Measurements from ENCODE around the gene HNRNPF. TPM values are rescaled to one million over a fixed set of nuclear protein-coding genes. Genes with fewer than 3 reads are reported as not detected.

Gene HNRNPF
- polyA plus RNA-seq, 2 of the 4 experiments (the other 2 are of a cell fraction): 228 to 271 TPM

GRCh38 chr10:43384252-43385221, 24.4 kb downstream of the HNRNPF start:
- CTCF ChIA-PET: interaction anchor here (1.2 kb wide), 1 partner anchor 19 kb away, joined by 4 read pairs; no protein-coding TSS in a partner anchor
- 79% methylated on average over 9 of the region's 10 CpGs for WGBS (ENCODE audit: missing lambda C conversion rate)
- H3K4me1 ChIP-seq: peaks cover 28% of the 10 kb centered on the region
- H3K4me3 ChIP-seq: no peak overlapping the region
- peak; percentile 36 for TF ChIP-seq RARB (CRISPR knock-in tag; IDR thresholded peaks at IDR 0.05)
- TF ChIP-seq MYC (IDR thresholded peaks at IDR 0.05; ENCODE audit: borderline replicate concordance, low read length): no peak
- peak; percentile 88 for TF ChIP-seq FOSB (CRISPR knock-in tag; IDR thresholded peaks at IDR 0.05)
- TF ChIP-seq, protein P1, sequence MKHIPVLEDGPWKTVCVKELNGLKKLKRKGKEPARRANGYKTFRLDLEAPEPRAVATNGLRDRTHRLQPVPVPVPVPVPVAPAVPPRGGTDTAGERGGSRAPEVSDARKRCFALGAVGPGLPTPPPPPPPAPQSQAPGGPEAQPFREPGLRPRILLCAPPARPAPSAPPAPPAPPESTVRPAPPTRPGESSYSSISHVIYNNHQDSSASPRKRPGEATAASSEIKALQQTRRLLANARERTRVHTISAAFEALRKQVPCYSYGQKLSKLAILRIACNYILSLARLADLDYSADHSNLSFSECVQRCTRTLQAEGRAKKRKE (CRISPR knock-in tag; IDR thresholded peaks at IDR 0.05; ENCODE audit: low read depth): no peak
- 0 out of 2 replicates have a peak, but pooled peaks have one; percentile 24 for TF ChIP-seq TFCP2L1 (CRISPR knock-in tag; IDR thresholded peaks at IDR 0.05)
- no peak for TF ChIP-seq BHLHE40 (IDR thresholded peaks at IDR 0.05; ENCODE audit: low read depth, low read length)
- 0 out of 2 replicates have a peak, but pooled peaks have one; percentile 72 for TF ChIP-seq POLR2AphosphoS2 (conservative IDR thresholded peaks at IDR 0.05; ENCODE audit: low read length)
- TF ChIP-seq, protein P2, sequence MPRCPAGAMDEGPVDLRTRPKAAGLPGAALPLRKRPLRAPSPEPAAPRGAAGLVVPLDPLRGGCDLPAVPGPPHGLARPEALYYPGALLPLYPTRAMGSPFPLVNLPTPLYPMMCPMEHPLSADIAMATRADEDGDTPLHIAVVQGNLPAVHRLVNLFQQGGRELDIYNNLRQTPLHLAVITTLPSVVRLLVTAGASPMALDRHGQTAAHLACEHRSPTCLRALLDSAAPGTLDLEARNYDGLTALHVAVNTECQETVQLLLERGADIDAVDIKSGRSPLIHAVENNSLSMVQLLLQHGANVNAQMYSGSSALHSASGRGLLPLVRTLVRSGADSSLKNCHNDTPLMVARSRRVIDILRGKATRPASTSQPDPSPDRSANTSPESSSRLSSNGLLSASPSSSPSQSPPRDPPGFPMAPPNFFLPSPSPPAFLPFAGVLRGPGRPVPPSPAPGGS (IDR thresholded peaks at IDR 0.05): 0 out of 3 replicates have a peak, but pooled peaks have one; percentile 51
- no peak for FAIRE-seq
- peak overlapping the region; percentile 62; the same call in 1 of the 3 replicates for H3K4me2 ChIP-seq
- peak; percentile 12 to 39; a peak in 3 of 6 replicates for ATAC-seq
- peak overlapping the region; percentile 50 to 71; a peak in 4 of 6 replicates for H3K27ac ChIP-seq
- H3K9me3 ChIP-seq: no peaks in the 10 kb centered on the region
- peak in 1 of 2 experiments; percentile 21 for DNase-seq (ENCODE audit: low read depth in 1 of 2, low spot score in 1 of 2)
- POLR2A ChIA-PET: interaction anchor here (0.6 to 0.8 kb wide), 2 partner anchors 9 to 12 kb away, joined by 4 to 5 read pairs; no protein-coding TSS in a partner anchor

DNA sequence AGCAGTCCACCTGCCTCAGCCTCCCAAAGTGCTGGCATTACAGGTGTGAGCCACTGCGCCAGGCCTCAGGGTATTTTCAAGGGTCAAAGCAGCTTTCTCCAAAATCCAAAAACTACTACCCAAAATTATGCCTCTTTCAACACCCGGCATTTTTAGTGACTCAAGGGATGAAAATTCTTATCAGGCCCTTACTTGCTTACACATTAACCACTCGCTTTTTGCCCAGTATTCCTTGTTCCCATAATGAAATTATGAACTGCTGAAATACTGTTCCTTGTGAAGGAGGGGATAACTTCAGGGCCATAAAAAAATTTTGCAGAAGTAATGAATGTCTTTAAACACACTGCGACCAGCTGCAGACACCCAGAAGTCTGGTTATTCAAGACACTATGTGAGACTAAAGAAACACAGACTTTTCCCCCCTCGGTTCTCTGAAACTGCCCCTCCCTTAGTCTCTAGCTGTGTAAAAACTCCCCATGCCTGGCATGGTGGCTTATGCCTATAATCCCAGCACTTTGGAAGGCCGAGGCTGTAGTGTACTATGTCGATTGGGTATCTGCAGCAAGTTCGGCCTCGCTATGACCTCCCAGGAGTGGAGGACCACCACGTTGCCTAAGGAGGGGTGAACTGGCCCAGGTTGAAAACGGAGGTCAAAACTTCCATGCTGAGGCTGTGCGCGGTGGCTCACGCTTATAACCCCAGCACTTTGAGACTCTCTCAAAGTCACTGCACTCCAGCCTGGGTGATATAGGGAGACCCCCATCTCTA, 25.6 kb downstream of the HNRNPF start:
- Histone ChIP-seq H3K9me3 (no peaks in the 10 kb centered on the region), H3K27ac (peak overlapping the region; percentile 50 to 71; a peak in 5 of 6 replicates), H3K4me3 (no peak overlapping the region), H3K4me1 (peaks cover 28% of the 10 kb centered on the region), H3K4me2 (peak overlapping the region; percentile 62)
- ATAC-seq: peak; percentile 35 to 37; a peak in 4 of 6 replicates
- no peak for TF ChIP-seq JUN (IDR thresholded peaks at IDR 0.05)
- TF ChIP-seq FOSB (CRISPR knock-in tag; IDR thresholded peaks at IDR 0.05): no peak
- no peak for TF ChIP-seq MAFK (IDR thresholded peaks at IDR 0.05; ENCODE audit: partially characterized antibody)
- TF ChIP-seq, protein P3, sequence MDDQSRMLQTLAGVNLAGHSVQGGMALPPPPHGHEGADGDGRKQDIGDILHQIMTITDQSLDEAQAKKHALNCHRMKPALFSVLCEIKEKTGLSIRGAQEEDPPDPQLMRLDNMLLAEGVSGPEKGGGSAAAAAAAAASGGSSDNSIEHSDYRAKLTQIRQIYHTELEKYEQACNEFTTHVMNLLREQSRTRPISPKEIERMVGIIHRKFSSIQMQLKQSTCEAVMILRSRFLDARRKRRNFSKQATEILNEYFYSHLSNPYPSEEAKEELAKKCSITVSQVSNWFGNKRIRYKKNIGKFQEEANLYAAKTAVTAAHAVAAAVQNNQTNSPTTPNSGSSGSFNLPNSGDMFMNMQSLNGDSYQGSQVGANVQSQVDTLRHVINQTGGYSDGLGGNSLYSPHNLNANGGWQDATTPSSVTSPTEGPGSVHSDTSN (IDR thresholded peaks at IDR 0.05): 0 out of 2 replicates have a peak, but pooled peaks have one; percentile 33
- no peak for TF ChIP-seq MAX (IDR thresholded peaks at IDR 0.05)
- CTCF ChIA-PET: interaction anchor here (0.6 to 1.6 kb wide), 6 partner anchors 17 to 1572 kb away, joined by 3 to 7 read pairs (median 4); no protein-coding TSS in a partner anchor
- FAIRE-seq: no peak
- POLR2A ChIA-PET: interaction anchor here (0.6 kb wide), 1 partner anchor 26 kb away, joined by 3 read pairs; the partner anchor contains the start of gene HNRNPF
- WGBS (ENCODE audit: missing lambda C conversion rate): 58% methylated on average over 14 of the region's 14 CpGs
- no peak for DNase-seq (ENCODE audit: low read depth in 1 of 2, low spot score in 1 of 2)

- DNase-seq (ENCODE audit: low read depth in 1 of 2, low spot score in 1 of 2): peak; percentile 60 to 63
- H3K27ac ChIP-seq: peak overlapping the region; percentile 79 to 80
- peak; percentile 58 to 67 for ATAC-seq
- ChIA-PET POLR2A (interaction anchor here (0.8 kb wide), 1 partner anchor 16 kb away, joined by 4 read pairs; no protein-coding TSS in a partner anchor), CTCF (interaction anchor here (0.8 to 3.4 kb wide), 10 partner anchors 8 to 88 kb away, joined by 3 to 10 read pairs (median 4); no protein-coding TSS in a partner anchor)
- peak overlapping the region; percentile 18; the same call in 2 of the 3 replicates for H3K4me2 ChIP-seq
- no peak overlapping the region for H3K4me3 ChIP-seq
- no peaks in the 10 kb centered on the region for H3K9me3 ChIP-seq
- peaks cover 28% of the 10 kb centered on the region for H3K4me1 ChIP-seq
- 80% methylated on average over 5 of the region's 5 CpGs for WGBS (ENCODE audit: missing lambda C conversion rate)
- no peak for FAIRE-seq
- TF ChIP-seq CEBPB (IDR thresholded peaks at IDR 0.05) (peak in 1 of 2 experiments; percentile 65; a peak in 2 of 4 replicates), EHF (CRISPR knock-in tag; IDR thresholded peaks at IDR 0.05) (no peak)
Measured at GRCh38 chr10:43380610-43381222, 28.3 kb downstream of the HNRNPF start.

All from A549 (cell line).